ENCODE results near the gene TSEN34.
"Not testable (repeated sequence)": the region's sequence is repeated elsewhere in the genome, so short reads cannot be mapped to it uniquely, and the experiment has no call there.

The TSEN34 gene

GRCh38 chr19:54240372-54241336 lies 49.5 kb downstream of the TSEN34 start:
- not testable (repeated sequence) for DNase-seq

- not testable (repeated sequence) for DNase-seq
Measured at GRCh38 chr19:54242234-54242633, 51.1 kb downstream of the TSEN34 start.

GRCh38 chr19:54242646-54243045 lies 51.5 kb downstream of the TSEN34 start, which contains the start of gene LILRA6:
TSS of gene LILRA6 (minus strand) at chr19:54242790.
- not testable (repeated sequence) for DNase-seq

- DNase-seq: not testable (repeated sequence)
Measured at GRCh38 chr19:54243809-54244208, 52.7 kb downstream of the TSEN34 start.
